Measurements from ENCODE around the gene SPRY4.

DNA sequence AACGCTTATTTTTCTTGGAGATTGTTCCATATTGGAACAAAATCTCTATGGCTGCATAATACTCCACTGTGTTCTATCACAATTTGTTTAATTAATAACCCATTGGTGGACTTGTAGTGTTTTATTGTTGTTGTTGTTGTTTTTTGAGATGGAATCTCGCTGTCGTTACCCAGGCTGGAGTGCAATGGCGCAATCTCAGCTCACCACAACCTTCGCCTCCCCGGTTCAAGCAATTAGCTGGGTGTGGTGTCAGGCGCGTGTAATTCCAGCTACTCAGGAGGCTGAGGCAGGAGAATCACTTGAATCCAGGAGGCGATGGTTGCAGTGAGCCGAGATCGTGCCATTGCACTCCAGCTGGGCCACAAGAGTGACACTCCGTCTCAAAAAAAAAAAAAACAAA is 38.7 kb downstream of the SPRY4 start:
- TF ChIP-seq CTCF (IDR thresholded peaks at IDR 0.05; ENCODE audit: insufficient read depth, low read depth, low read length) = no peak
- no peak for TF ChIP-seq EZH2 (IDR thresholded peaks at IDR 0.05; ENCODE audit: insufficient read depth, low read length)

Measured in astrocyte (in vitro differentiated cells and primary cell).